IPS-20b (cell line): ENCODE measurements around the gene TMOD1.
"Not testable (repeated sequence)": the region's sequence is repeated elsewhere in the genome, so short reads cannot be mapped to it uniquely, and the experiment has no call there.

Experiments used
- H3K27ac ChIP-seq: one replicate; pipeline ENCODE4 v1.5.1; 2013; ENCODE audit warnings: low read length
- H3K27me3 ChIP-seq: 2 replicates; pipeline ENCODE4 v1.6.1; 2013; ENCODE audit warnings: mild to moderate bottlenecking, low read length, inconsistent platforms; ENCODE audit not compliant: insufficient read depth
- H3K36me3 ChIP-seq: 2 replicates; pipeline ENCODE4 v1.6.1; 2013; ENCODE audit warnings: low read depth, mild to moderate bottlenecking, inconsistent platforms, low read length, moderate library complexity; ENCODE audit not compliant: insufficient read depth
- H3K4me1 ChIP-seq: 2 replicates; pipeline ENCODE4 v1.6.1; 2013; ENCODE audit warnings: mild to moderate bottlenecking, control low read depth, inconsistent platforms, low read length, moderate library complexity; ENCODE audit not compliant: insufficient read depth
- H3K4me3 ChIP-seq: 2 replicates; pipeline ENCODE4 v1.5.1; 2013; ENCODE audit warnings: mild to moderate bottlenecking, low read length, inconsistent platforms
- H3K9ac ChIP-seq: 2 replicates; pipeline ENCODE4 v1.6.1; 2013; ENCODE audit warnings: low read depth, mild to moderate bottlenecking, inconsistent platforms, low read length, moderate library complexity
- H3K9me3 ChIP-seq: 2 replicates; pipeline ENCODE4 v1.6.1; 2013; ENCODE audit warnings: mild to moderate bottlenecking, low read depth, low read length, inconsistent platforms; ENCODE audit not compliant: insufficient read depth

TMOD1 gene

GRCh38 chr9:97501177-97501971 is at the start of gene TMOD1:
Gene TMOD1, plus strand, starts transcription at chr9:97501666. Its CDS starts 22,523 bp downstream, at chr9:97524189.
- Histone ChIP-seq H3K9me3 (no peaks in the 10 kb centered on the region), H3K27ac (no peak within 1 kb of the TSS), H3K4me1 (no peaks in the 10 kb centered on the region; the same call in 1 of the 2 replicates), H3K36me3 (no peaks in the 10 kb centered on the region), H3K27me3 (peaks cover 74% of the 10 kb centered on the region), H3K9ac (no peak within 1 kb of the TSS), H3K4me3 (peak within 1 kb of the TSS; percentile 78)

GRCh38 chr9:97453573-97453972 is 47.9 kb upstream of the TMOD1 start:
- not testable (repeated sequence) for H3K4me1 ChIP-seq, H3K27ac ChIP-seq, H3K36me3 ChIP-seq, H3K27me3 ChIP-seq, H3K4me3 ChIP-seq, H3K9ac ChIP-seq, H3K9me3 ChIP-seq

GRCh38 chr9:97456841-97457240 is 44.6 kb upstream of the TMOD1 start:
- H3K4me1 ChIP-seq, H3K36me3 ChIP-seq: not testable (repeated sequence)

GRCh38 chr9:97459326-97459725 is 42.1 kb upstream of the TMOD1 start:
- H3K36me3 ChIP-seq, result no peaks in the 10 kb centered on the region
- H3K4me3 ChIP-seq, result no peak overlapping the region
- no peaks in the 10 kb centered on the region for H3K9me3 ChIP-seq

More at GRCh38 chr9:97456841-97457240, 44.6 kb upstream of the TMOD1 start:
- not testable (repeated sequence) for H3K27me3 ChIP-seq, H3K4me3 ChIP-seq, H3K9ac ChIP-seq, H3K27ac ChIP-seq, H3K9me3 ChIP-seq

GRCh38 chr9:97462159-97462558 is 39.3 kb upstream of the TMOD1 start:
- Histone ChIP-seq H3K4me3 (no peak overlapping the region), H3K4me1 (peaks cover 9% of the 10 kb centered on the region; the same call in 1 of the 2 replicates), H3K27ac (no peak overlapping the region), H3K36me3 (no peaks in the 10 kb centered on the region), H3K9ac (no peak overlapping the region), H3K27me3 (no peaks in the 10 kb centered on the region), H3K9me3 (no peaks in the 10 kb centered on the region)

More at GRCh38 chr9:97459326-97459725, 42.1 kb upstream of the TMOD1 start:
- H3K9ac ChIP-seq, result no peak overlapping the region
- H3K4me1 ChIP-seq, result peaks cover 9% of the 10 kb centered on the region; the same call in 1 of the 2 replicates
- H3K27ac ChIP-seq, result no peak overlapping the region
- no peaks in the 10 kb centered on the region for H3K27me3 ChIP-seq

- Histone ChIP-seq H3K27ac (no peak overlapping the region), H3K9me3 (no peaks in the 10 kb centered on the region), H3K9ac (no peak overlapping the region), H3K27me3 (no peaks in the 10 kb centered on the region), H3K4me1 (peaks cover 9% of the 10 kb centered on the region; the same call in 1 of the 2 replicates), H3K4me3 (no peak overlapping the region), H3K36me3 (no peaks in the 10 kb centered on the region)
Measured at GRCh38 chr9:97462914-97463313, 38.6 kb upstream of the TMOD1 start.

- H3K27ac ChIP-seq, result no peak overlapping the region
- H3K4me3 ChIP-seq, result no peak overlapping the region
- H3K4me1 ChIP-seq, result no peaks in the 10 kb centered on the region
- H3K9me3 ChIP-seq, result no peaks in the 10 kb centered on the region
- no peaks in the 10 kb centered on the region; the same call in 1 of the 2 replicates for H3K36me3 ChIP-seq
- no peak overlapping the region for H3K9ac ChIP-seq
- H3K27me3 ChIP-seq, result no peaks in the 10 kb centered on the region
Measured at GRCh38 chr9:97468658-97469448, 32.6 kb upstream of the TMOD1 start.

GRCh38 chr9:97470076-97470475 is 31.4 kb upstream of the TMOD1 start:
- H3K9me3 ChIP-seq, result no peaks in the 10 kb centered on the region
- H3K36me3 ChIP-seq, result no peaks in the 10 kb centered on the region; the same call in 1 of the 2 replicates
- H3K27me3 ChIP-seq, result no peaks in the 10 kb centered on the region
- H3K4me3 ChIP-seq, result no peak overlapping the region
- H3K9ac ChIP-seq, result no peak overlapping the region
- H3K27ac ChIP-seq, result no peak overlapping the region
- H3K4me1 ChIP-seq, result no peaks in the 10 kb centered on the region

- Histone ChIP-seq H3K36me3 (no peaks in the 10 kb centered on the region; the same call in 1 of the 2 replicates), H3K9me3 (no peaks in the 10 kb centered on the region)
Measured at GRCh38 chr9:97473717-97474116, 27.7 kb upstream of the TMOD1 start.

GRCh38 chr9:97474372-97474925 is 27.0 kb upstream of the TMOD1 start:
- Histone ChIP-seq H3K36me3 (no peaks in the 10 kb centered on the region; the same call in 1 of the 2 replicates), H3K9ac (no peak overlapping the region), H3K9me3 (no peaks in the 10 kb centered on the region), H3K4me1 (no peaks in the 10 kb centered on the region), H3K27me3 (no peaks in the 10 kb centered on the region), H3K27ac (no peak overlapping the region), H3K4me3 (no peak overlapping the region)

More at GRCh38 chr9:97473717-97474116, 27.7 kb upstream of the TMOD1 start:
- Histone ChIP-seq H3K27ac (no peak overlapping the region), H3K4me3 (no peak overlapping the region), H3K27me3 (no peaks in the 10 kb centered on the region), H3K4me1 (no peaks in the 10 kb centered on the region), H3K9ac (no peak overlapping the region)

GRCh38 chr9:97475059-97475458 is 26.4 kb upstream of the TMOD1 start:
- Histone ChIP-seq H3K9me3 (no peaks in the 10 kb centered on the region), H3K4me1 (no peaks in the 10 kb centered on the region), H3K4me3 (no peak overlapping the region), H3K36me3 (no peaks in the 10 kb centered on the region; the same call in 1 of the 2 replicates), H3K27me3 (no peaks in the 10 kb centered on the region), H3K9ac (no peak overlapping the region), H3K27ac (no peak overlapping the region)
